HepG2 (cell line): ENCODE data around the gene RAB43. TPM values are rescaled to one million over a fixed set of nuclear protein-coding genes. Genes with fewer than 3 reads are reported as not detected.
A peak's percentile ranks its signal among the peaks of the same experiment; 100 is the strongest.

Source experiments
- ATAC-seq: fragments of 200-7000 bp; cut with Tn5 transposase; 3 replicates; pipeline ENCODE4 v1.9.1; 2020; ENCODE audit warnings: mild to moderate bottlenecking, moderate library complexity
- BruUV-seq: library from RNA; stranded (reverse); fragments of 400-500 nt; replicated peaks from 2 replicates; lab custom pipeline; 2021; lab: Mats Ljungman, UMichigan
- CTCF ChIA-PET: fragments of 300-600 bp; formaldehyde crosslinking; extraction: SDS; loops from one replicate; lab custom pipeline; 2021; ENCODE audit warnings: low total read pairs, inconsistent platforms, low intra/inter-chr PET ratio; lab: Yijun Ruan, JAX
- POLR2A ChIA-PET: fragments of 350-600 bp; sonication (Branson Sonifier 250); formaldehyde crosslinking; loops from one replicate; lab custom pipeline; 2020; ENCODE audit warnings: antibody characterized with exemption, inconsistent platforms; lab: Yijun Ruan, JAX
- DNase-seq: peaks from one replicate; pipeline ENCODE4 v3.0.0-alpha.2; 2015; ENCODE audit warnings: low spot score
- FAIRE-seq: peaks from 3 replicates; lab custom pipeline; 2011; peaks lifted over from hg19 to GRCh38; lab: Jason Lieb, UNC
- H2AFZ ChIP-seq: one replicate; pipeline ENCODE4 v1.6.1; 2011; ENCODE audit warnings: low read length, inconsistent platforms
- H3K27ac ChIP-seq: fragments of 300-600 bp; 3 replicates; pipeline ENCODE4 v1.8.0; 2011; ENCODE audit warnings: mixed run types, mild to moderate bottlenecking, mixed read lengths, low read length, inconsistent platforms; ENCODE audit not compliant: insufficient read depth; ENCODE audit errors: extremely low read length
- H3K27me3 ChIP-seq, 2 experiments: fragments of 200-600 bp in 1 of 2; 2 replicates in 1 of 2; 3 replicates in 1 of 2; pipeline versions ENCODE4 v1.6.0 to v1.8.0; 2011; ENCODE audit warnings: low read length in 2 of 2, mild to moderate bottlenecking in 2 of 2, moderate library complexity in 2 of 2, inconsistent platforms in 1 of 2; ENCODE audit not compliant: insufficient read depth in 2 of 2, control insufficient read depth in 1 of 2
- H3K36me3 ChIP-seq, 2 experiments: fragments of 200-600 bp in 1 of 2; replicated peaks in 1 of 2; 2 replicates in 1 of 2; 3 replicates in 1 of 2; pipeline versions ENCODE4 v1.5.1 to v1.8.0; 2011; ENCODE audit warnings: low read length in 2 of 2, inconsistent platforms in 1 of 2; ENCODE audit not compliant: insufficient read depth in 2 of 2, control insufficient read depth in 1 of 2
- H3K4me1 ChIP-seq: 2 replicates; pipeline ENCODE4 v1.5.1; 2012; ENCODE audit warnings: low read length, inconsistent platforms; ENCODE audit not compliant: insufficient read depth
- H3K4me2 ChIP-seq: 2 replicates; pipeline ENCODE4 v1.6.0; 2011; ENCODE audit warnings: low read depth, low read length, inconsistent platforms
- H3K4me3 ChIP-seq, 3 experiments: fragments of 200-600 bp in 1 of 3; sonication (generic), shearing (Covaris generic) in 1 of 3; replicated peaks in 1 of 3; 2 replicates each; pipeline ENCODE4 v1.5.1; 2011 to 2016; ENCODE audit warnings: low read length in 3 of 3, inconsistent platforms in 2 of 3, low read depth in 2 of 3, mild to moderate bottlenecking in 2 of 3, control low read depth in 1 of 3, mixed read lengths in 1 of 3; ENCODE audit not compliant: insufficient read depth in 1 of 3
- H3K79me2 ChIP-seq: one replicate; pipeline ENCODE4 v1.6.1; 2011; ENCODE audit warnings: low read length, inconsistent platforms; ENCODE audit not compliant: insufficient read depth
- H3K9ac ChIP-seq: 2 replicates; pipeline ENCODE4 v1.6.0; 2011; ENCODE audit warnings: mild to moderate bottlenecking, low read depth, low read length, inconsistent platforms; ENCODE audit not compliant: insufficient read depth
- H3K9me3 ChIP-seq: 2 replicates; pipeline ENCODE4 v1.5.1; 2012; ENCODE audit warnings: mild to moderate bottlenecking, low read length
- H4K20me1 ChIP-seq: 2 replicates; pipeline ENCODE4 v1.6.0; 2011; ENCODE audit warnings: inconsistent platforms, mild to moderate bottlenecking, low read length, moderate library complexity; ENCODE audit not compliant: insufficient read depth
- EED ChIP-seq: sonication (generic); formaldehyde crosslinking; IDR thresholded peaks from 2 replicates; pipeline ENCODE4 v1.5.0; 2020; ENCODE audit warnings: mild to moderate bottlenecking, missing genetic modification reagents
- HDAC6 ChIP-seq: fragments of 200-600 bp; sonication (generic); IDR thresholded peaks from 2 replicates; pipeline ENCODE4 v1.7.0; 2017; ENCODE audit warnings: mild to moderate bottlenecking, antibody characterized with exemption, low read length, low read depth
- SETDB1 ChIP-seq: sonication (generic); formaldehyde crosslinking; IDR thresholded peaks from 2 replicates; pipeline ENCODE4 v1.5.1; 2020; ENCODE audit warnings: missing genetic modification reagents, mild to moderate bottlenecking, borderline replicate concordance
- STAG1 ChIP-seq: sonication (generic); formaldehyde crosslinking; IDR thresholded peaks from 2 replicates; pipeline ENCODE4 v1.4.0; 2020; ENCODE audit warnings: missing genetic modification reagents
- WGBS: methylation state at CpG from one replicate; pipeline ENCODE4 v1.1.6; 2017; ENCODE audit warnings: low lambda C conversion rate; 5-methylcytosine and 5-hydroxymethylcytosine counted together
- in situ Hi-C: cut with HindIII; loops from 2 replicates; pipeline ENCODE4 v1.10.0; 2017; ENCODE audit warnings: low pct_unique_long_range_greater_than_20kb; ENCODE audit not compliant: extremely low pct_ligation_motif_present
- intact Hi-C: fragments of 100-400 bp; cut with micrococcal nuclease; formaldehyde crosslinking; loops from one replicate; pipeline ENCODE4 v1.10.0; 2022; ENCODE audit not compliant: unreplicated experiment
- polyA plus RNA-seq, 8 experiments: library from polyadenylated mRNA; depleted of rRNA in 3 of 8; stranded (reverse) in 7 of 8; unstranded in 1 of 8; fragments of >200 nt; fragmentation: Illumina TruSeq in 4 of 8; extraction: Trizol in 4 of 8; gene quantifications; 2 replicates each; pipeline versions ENCODE4 v1.2.1 to v1.2.3, GENCODE V29; 2011 to 2016; ENCODE audit warnings: low read depth in 4 of 8, missing spikeins in 1 of 8, mixed read lengths in 1 of 8; ENCODE audit not compliant: insufficient read depth in 1 of 8
- total RNA-seq, 5 experiments: library from RNA; depleted of rRNA; stranded (reverse); fragments of >200 nt; fragmentation: Illumina TruSeq; extraction: Trizol; gene quantifications; 2 replicates each; pipeline ENCODE4 v1.2.3, GENCODE V29; 2016; ENCODE audit warnings: low read depth in 1 of 5
- TF ChIP-seq, protein P1 (sequence below): sonication (generic); formaldehyde crosslinking; IDR thresholded peaks from 2 replicates; pipeline ENCODE4 v1.5.0; 2020; ENCODE audit warnings: mild to moderate bottlenecking, missing genetic modification reagents, moderate library complexity
- TF ChIP-seq, protein P2 (sequence below): sonication (generic); formaldehyde crosslinking; IDR thresholded peaks from 2 replicates; pipeline ENCODE4 v1.8.1; 2023; ENCODE audit warnings: missing genetic modification reagents, mild to moderate bottlenecking, borderline replicate concordance
- TF ChIP-seq, protein P3 (sequence below): sonication (generic); formaldehyde crosslinking; IDR thresholded peaks from 2 replicates; pipeline ENCODE4 v1.4.0; 2020; ENCODE audit warnings: missing genetic modification reagents
- TF ChIP-seq, protein P4 (sequence below): IDR thresholded peaks from 2 replicates; pipeline ENCODE4 v1.6.1; 2018; ENCODE audit warnings: missing genetic modification reagents, mild to moderate bottlenecking, missing compliant biosample characterization

The RAB43 gene
- total and polyA plus RNA-seq, 2 of the 13 experiments (the other 11 are each of a cell fraction or from before 2014, with no cell fraction given), result 11.8 to 18.4 TPM

DNA sequence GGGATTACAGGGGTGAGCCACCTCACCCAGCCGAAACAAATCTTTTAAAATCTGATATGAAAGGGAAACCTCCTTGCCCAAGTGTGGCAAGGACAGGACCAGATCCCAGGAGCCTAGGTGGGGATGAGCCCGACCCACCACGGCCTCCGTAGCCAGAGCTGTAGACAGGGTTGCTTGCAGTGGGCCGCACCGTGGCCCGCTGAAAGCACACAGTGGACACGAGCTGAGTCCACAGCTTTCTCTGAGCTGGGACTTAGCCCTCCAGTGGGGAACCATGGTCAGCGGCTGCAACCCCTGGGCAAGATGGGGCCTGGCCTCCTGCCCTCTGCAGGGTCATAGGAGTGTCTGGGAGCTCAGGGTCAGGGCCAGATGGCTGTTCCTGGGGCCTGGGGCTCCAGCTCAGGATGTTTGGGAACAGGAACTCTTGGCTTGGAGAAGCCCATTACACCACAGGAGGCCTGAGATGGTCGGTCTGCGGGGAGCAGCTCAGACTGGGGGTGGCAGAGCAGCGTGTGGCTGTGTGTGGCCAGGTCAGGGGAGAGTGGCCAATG lies 36.4 kb downstream of the RAB43 start:
- ATAC-seq, result peak; percentile 14
- no peak for DNase-seq
- no peaks in the 10 kb centered on the region for H4K20me1 ChIP-seq
- intact Hi-C loops (no loop called here), in situ Hi-C loops (loop anchor here (10.0 kb wide), 1 partner anchor 110 kb away; no protein-coding TSS in a partner anchor)
- H3K27me3 ChIP-seq, result no peaks in the 10 kb centered on the region; a peak in 1 of 5 replicates
- no peak overlapping the region for H3K4me2 ChIP-seq
- CTCF ChIA-PET, result no interaction called here
- H3K36me3 ChIP-seq, result no peaks in the 10 kb centered on the region
- no TSS peak for BruUV-seq
- no peak overlapping the region for H3K4me3 ChIP-seq
- no peaks in the 10 kb centered on the region for H3K9me3 ChIP-seq
- peaks cover 24% of the 10 kb centered on the region for H3K4me1 ChIP-seq
- no peak overlapping the region for H3K27ac ChIP-seq
- H3K9ac ChIP-seq, result no peak overlapping the region
- 89% methylated on average over 4 of the region's 12 CpGs for WGBS
- H3K79me2 ChIP-seq, result no peaks in the 10 kb centered on the region
- no peak for FAIRE-seq
- POLR2A ChIA-PET, result interaction anchor here (0.8 kb wide), 1 partner anchor 76 kb away, joined by 3 read pairs; no protein-coding TSS in a partner anchor
- TF ChIP-seq, protein P1, sequence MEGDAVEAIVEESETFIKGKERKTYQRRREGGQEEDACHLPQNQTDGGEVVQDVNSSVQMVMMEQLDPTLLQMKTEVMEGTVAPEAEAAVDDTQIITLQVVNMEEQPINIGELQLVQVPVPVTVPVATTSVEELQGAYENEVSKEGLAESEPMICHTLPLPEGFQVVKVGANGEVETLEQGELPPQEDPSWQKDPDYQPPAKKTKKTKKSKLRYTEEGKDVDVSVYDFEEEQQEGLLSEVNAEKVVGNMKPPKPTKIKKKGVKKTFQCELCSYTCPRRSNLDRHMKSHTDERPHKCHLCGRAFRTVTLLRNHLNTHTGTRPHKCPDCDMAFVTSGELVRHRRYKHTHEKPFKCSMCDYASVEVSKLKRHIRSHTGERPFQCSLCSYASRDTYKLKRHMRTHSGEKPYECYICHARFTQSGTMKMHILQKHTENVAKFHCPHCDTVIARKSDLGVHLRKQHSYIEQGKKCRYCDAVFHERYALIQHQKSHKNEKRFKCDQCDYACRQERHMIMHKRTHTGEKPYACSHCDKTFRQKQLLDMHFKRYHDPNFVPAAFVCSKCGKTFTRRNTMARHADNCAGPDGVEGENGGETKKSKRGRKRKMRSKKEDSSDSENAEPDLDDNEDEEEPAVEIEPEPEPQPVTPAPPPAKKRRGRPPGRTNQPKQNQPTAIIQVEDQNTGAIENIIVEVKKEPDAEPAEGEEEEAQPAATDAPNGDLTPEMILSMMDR (CRISPR knock-in tag), result 0 out of 2 replicates have a peak, but pooled peaks have one; percentile 8
- no peak for TF ChIP-seq STAG1 (CRISPR knock-in tag)
- TF ChIP-seq, all 625 proteins: peak for 1
- no peak overlapping the region for H2AFZ ChIP-seq

DNA sequence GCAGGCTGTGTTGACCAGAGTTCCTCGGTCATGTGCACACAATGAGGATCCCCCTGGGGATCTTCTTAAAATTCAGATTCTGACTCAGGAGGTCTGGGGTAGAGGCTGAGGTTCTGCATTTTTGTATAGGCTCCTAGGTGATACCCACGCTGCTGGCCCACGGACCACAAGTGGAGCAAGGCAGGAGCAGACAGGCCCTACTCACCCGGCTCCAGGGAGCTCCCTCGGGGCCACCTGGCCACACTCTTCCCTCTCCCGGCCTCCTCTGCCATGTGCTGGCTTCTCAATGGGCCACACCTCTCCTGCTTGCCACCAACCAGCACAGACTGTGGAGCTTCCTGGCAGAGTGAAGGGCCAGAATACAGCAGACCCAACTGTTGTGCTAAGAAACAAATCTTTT lies 37.1 kb downstream of the RAB43 start:
- H3K79me2 ChIP-seq, result no peaks in the 10 kb centered on the region
- no peaks in the 10 kb centered on the region for H3K36me3 ChIP-seq
- no TSS peak for BruUV-seq
- no peaks in the 10 kb centered on the region for H3K9me3 ChIP-seq
- ChIA-PET CTCF (no interaction called here), POLR2A (interaction anchor here (0.8 kb wide), 1 partner anchor 77 kb away, joined by 3 read pairs; no protein-coding TSS in a partner anchor)
- no peak overlapping the region for H3K9ac ChIP-seq
- no peak overlapping the region for H3K27ac ChIP-seq
- no peaks in the 10 kb centered on the region for H4K20me1 ChIP-seq
- no peak overlapping the region for H3K4me3 ChIP-seq
- FAIRE-seq (no peak), ATAC-seq (no peak), DNase-seq (no peak)
- 5% methylated on average over 3 of the region's 6 CpGs for WGBS
- H2AFZ ChIP-seq, result no peak overlapping the region
- no peak overlapping the region for H3K4me2 ChIP-seq
- peaks cover 24% of the 10 kb centered on the region for H3K4me1 ChIP-seq
- H3K27me3 ChIP-seq, result no peaks in the 10 kb centered on the region; a peak in 1 of 5 replicates
- intact Hi-C loops (loop anchor here (5.0 kb wide), 1 partner anchor 112 kb away; no protein-coding TSS in a partner anchor), in situ Hi-C loops (loop anchor here (10.0 kb wide), 1 partner anchor 110 kb away; no protein-coding TSS in a partner anchor)
- TF ChIP-seq HDAC6 (no peak), SETDB1 (no peak), EED (no peak)
- TF ChIP-seq, protein P2, sequence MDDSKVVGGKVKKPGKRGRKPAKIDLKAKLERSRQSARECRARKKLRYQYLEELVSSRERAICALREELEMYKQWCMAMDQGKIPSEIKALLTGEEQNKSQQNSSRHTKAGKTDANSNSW (CRISPR knock-in tag), result no peak
- TF ChIP-seq, protein P3, sequence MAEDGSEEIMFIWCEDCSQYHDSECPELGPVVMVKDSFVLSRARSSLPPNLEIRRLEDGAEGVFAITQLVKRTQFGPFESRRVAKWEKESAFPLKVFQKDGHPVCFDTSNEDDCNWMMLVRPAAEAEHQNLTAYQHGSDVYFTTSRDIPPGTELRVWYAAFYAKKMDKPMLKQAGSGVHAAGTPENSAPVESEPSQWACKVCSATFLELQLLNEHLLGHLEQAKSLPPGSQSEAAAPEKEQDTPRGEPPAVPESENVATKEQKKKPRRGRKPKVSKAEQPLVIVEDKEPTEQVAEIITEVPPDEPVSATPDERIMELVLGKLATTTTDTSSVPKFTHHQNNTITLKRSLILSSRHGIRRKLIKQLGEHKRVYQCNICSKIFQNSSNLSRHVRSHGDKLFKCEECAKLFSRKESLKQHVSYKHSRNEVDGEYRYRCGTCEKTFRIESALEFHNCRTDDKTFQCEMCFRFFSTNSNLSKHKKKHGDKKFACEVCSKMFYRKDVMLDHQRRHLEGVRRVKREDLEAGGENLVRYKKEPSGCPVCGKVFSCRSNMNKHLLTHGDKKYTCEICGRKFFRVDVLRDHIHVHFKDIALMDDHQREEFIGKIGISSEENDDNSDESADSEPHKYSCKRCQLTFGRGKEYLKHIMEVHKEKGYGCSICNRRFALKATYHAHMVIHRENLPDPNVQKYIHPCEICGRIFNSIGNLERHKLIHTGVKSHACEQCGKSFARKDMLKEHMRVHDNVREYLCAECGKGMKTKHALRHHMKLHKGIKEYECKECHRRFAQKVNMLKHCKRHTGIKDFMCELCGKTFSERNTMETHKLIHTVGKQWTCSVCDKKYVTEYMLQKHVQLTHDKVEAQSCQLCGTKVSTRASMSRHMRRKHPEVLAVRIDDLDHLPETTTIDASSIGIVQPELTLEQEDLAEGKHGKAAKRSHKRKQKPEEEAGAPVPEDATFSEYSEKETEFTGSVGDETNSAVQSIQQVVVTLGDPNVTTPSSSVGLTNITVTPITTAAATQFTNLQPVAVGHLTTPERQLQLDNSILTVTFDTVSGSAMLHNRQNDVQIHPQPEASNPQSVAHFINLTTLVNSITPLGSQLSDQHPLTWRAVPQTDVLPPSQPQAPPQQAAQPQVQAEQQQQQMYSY (CRISPR knock-in tag), result no peak
- TF ChIP-seq, protein P4, sequence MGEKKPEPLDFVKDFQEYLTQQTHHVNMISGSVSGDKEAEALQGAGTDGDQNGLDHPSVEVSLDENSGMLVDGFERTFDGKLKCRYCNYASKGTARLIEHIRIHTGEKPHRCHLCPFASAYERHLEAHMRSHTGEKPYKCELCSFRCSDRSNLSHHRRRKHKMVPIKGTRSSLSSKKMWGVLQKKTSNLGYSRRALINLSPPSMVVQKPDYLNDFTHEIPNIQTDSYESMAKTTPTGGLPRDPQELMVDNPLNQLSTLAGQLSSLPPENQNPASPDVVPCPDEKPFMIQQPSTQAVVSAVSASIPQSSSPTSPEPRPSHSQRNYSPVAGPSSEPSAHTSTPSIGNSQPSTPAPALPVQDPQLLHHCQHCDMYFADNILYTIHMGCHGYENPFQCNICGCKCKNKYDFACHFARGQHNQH, result no peak
